Stimulated activated CD4-positive, alpha-beta T cell treated with anti-CD3 and anti-CD28 coated beads, Interleukin-4, amount 100 ng/mL, for 48 hours (primary cell): ENCODE results near the gene ERC2.

ENCODE experiments used
- DNase-seq, 2 donors: peaks; one replicate each; pipeline ENCODE4 v3.0.0-alpha.2; 2020; ENCODE audit warnings: low read depth in 2 of 2

The ERC2 gene

GRCh38 chr3:55746808-55747413 lies 721.4 kb downstream of the ERC2 start:
- no peak for DNase-seq

GRCh38 chr3:55742832-55743136 lies 725.5 kb downstream of the ERC2 start:
- no peak for DNase-seq

DNA sequence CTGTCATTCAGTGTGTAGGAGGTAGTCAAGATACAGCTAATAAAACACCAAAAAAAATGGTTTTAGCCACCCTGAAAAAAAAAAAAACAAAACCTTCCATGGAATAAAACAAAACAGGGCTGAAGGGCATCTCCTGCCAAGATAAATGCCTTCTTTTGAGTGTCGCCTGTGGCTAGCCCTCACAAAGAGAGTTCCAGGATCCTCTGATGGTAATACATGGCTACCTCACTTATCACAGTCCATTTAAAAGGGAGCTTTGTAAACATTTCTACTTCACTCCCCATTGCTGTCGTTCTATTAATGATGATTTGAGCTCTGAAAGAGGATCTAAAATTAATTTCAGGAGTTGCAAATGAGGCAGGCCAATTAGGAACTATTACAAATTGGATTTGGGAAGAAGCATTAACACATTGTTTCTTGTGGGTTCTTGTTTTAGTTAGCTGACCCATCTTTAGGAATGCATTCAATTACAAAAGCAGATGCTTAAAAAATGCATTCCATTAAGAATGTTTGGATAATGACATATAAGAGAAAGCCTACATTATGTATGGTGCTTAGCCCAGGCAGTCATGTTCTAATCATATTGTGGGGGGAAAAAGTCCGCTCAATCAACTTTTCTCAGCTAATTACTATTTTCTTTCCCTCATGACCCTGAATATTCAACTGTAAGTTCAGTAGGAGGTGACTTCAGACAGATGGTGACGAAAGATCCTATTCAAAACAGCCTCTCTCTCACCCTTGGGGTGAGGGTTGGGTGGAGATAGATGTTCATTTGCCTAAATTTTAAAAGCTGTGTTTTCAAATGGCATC lies 726.0 kb downstream of the ERC2 start:
- DNase-seq: no peak

DNA sequence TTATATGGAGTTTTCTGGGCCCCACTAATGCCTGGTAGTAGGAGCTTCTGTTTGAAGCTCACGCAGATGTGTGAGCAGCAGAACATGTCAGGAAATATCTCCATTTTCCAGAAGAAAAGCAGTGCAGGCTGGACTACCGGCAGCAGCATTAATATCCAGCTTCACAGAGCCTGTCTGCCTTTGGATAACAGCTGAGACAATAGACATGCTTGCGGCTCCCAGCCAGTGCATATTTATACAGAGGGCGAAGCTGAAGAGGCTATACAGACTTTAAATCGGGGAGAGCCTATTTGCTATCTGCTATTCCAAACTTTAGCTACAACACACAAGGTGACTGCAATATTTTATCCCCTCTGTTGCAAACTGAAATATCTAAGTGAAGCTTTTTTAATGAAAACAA lies 731.1 kb downstream of the ERC2 start:
- no peak for DNase-seq

DNA sequence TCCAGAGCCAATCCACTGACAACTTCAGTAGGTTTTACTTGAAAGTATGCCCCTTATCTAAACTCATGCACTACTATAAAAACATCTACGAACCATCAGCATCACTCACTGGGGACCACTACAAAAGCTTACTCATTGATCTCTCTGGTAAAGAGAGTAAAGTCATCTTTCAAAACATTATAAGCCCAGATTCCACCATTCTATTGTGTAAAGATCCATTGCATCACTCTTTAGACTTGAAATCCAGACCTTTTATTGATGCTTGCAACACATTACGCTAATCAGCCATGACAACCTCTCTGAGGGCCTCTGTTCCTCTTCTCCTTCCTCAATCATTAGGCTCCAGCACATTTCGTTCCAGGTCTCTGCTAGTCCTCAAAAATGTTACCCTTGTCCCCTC lies 732.3 kb downstream of the ERC2 start:
- DNase-seq: no peak

DNA sequence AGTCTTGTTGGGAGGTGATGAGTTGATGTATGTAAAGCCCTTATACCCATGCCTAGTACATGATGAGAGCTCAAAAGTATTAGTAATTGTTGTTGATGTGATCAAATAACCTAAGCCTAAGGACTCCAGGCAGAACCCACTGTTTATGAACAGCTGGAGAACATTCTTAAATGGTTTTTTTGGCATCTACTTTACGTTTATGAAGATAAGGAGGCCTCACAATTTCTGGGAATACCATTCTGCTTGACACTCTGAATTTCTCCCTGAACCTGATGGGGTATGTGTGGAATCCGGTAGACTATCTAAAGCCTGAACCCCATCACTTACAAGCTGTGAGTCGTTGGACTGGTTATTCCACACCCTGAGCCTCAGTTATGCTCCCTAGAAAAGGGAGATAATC lies 736.5 kb downstream of the ERC2 start:
- DNase-seq: no peak

DNA sequence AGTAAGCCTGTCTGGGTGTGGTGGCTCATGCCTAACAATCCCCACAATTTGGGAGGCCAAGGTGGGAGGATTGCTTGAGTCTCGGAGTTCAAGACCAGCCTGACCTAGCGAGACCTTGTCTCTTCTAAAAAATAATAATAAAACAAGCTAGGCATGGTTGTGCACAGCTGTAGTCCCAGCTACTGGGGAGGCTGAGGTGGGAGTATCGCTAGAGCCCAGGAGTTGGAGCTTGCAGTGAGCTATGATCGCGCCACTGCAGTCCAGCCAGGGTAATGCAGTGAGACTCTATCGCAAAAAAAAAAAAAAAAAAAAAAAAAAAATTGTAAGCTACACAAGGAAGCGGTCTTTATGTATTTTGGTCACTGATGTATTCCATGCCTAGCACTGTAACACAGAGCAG lies 738.7 kb downstream of the ERC2 start:
- no peak for DNase-seq

DNA sequence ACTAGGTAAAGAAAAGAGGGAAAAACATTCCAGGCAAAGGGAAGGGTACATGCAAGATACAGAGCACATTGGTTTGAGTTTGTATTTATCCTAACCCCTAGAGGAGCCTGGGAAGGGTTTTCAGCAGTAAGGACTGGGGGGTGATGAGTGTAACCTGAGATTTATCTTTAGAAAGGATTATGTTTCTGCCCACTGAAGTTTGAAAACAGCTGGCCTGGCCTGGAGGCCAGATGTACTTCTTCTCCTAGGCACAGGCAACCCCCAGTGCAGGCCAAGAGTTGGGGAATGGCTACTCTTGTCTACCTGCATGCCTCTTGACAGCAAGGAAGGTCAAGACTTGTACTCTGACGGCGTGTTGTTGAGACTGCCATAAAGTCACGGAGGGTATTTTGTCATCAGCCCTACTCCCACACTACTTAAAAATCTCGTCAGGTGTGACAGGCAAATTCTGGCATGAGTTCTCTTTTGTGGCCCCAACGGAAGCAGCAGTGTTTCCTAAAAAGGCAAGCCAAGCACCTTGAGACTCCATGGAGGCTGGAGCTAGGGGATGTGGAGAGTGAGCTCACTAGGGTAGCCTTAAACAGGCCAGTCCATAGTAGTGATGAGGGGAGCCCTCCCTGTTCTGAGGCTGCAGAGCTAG lies 739.7 kb downstream of the ERC2 start:
- no peak for DNase-seq

DNA sequence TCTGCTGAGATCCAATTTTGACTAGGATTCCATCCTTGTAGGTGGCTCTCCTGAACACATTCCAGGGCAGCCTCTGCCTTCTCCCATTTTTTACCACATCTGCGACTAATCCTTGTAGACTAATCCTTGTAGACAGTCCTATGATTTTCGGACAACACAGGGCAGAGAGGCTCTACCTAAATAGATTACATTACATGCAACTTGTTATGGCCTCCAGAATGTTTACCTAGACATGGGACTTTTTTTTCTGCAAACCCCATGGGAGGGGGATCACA lies 741.8 kb downstream of the ERC2 start:
- no peak for DNase-seq

DNA sequence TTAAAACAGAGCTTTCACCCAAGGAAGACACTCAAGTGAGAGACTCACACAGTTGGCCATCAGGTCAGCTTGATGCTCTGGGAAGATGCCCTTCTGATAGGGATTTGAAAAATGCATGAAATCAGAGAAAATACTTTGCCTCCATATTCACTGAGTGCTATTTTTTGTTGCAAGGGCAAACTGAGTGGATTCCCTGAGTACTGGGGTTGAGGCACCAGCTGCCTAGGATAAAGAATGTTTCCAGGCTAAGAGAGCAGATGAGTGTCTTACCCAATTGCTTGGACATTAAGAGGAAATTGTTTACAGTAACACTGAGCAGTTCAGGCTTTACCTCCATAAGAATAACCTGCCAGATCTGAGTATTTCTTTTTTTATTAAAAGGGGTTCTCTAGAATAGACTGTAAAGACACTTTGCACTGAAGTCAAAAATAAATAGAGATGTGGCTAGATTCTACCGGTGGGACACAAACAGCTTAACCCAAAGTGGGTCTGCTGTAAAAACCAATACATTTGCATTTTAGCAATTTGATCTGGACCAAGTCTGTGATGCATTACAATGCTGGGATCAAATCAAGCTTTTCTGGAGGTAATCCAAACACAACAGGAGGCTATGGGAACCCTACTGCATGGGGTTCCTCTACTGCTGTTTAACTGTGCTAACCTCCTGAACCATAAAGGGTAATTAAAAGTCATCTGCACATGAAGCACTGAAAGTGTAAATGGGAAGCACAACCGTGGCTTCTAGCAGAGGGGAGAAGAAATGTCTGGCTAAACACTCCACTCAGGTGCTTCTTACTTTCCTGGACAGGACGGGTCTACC lies 742.4 kb downstream of the ERC2 start:
- DNase-seq: no peak

DNA sequence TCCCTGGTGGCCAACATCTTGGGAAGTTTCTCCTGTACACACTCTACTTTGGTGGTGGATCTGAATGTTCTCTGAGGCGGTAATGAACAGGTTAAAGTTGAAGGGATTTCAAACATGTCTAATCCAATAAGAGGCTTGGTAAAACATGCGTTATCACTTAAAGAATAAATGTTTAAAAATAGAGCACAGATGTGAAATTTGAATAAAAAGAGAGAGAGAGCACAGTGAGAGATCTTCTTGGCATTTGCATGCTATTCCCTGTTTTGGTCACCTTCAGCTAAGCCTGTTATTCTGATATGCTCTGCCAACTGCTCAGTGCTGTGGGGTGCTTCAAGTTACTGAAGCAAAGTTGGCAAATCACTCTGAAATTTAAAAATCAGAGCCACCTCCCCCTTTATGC lies 743.4 kb downstream of the ERC2 start:
- DNase-seq: no peak

DNA sequence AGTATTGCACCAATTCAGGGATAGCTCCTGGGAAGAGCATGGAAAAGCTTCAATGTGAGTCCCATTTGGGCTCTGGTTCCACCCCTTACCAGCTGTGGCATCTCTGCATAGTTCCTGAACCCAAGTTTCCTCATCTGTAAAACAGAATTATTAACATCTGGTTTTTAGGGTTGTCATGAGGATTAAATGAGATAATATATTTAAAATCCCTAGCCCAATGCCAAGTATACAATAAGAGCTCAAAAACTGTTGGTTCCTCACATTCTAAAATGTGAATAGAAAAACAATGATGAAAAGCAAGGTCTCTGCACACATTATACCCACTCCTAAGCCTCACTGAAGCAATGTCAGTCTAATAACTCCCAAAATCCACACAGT lies 743.9 kb downstream of the ERC2 start:
- DNase-seq: no peak

GRCh38 chr3:55723653-55724406 lies 744.4 kb downstream of the ERC2 start:
- DNase-seq: no peak

GRCh38 chr3:55721716-55722484 lies 746.4 kb downstream of the ERC2 start:
- no peak for DNase-seq

- DNase-seq: no peak
Observed at GRCh38 chr3:55720614-55721013, 747.7 kb downstream of the ERC2 start.

- DNase-seq: no peak
Observed at GRCh38 chr3:55719508-55719907, 748.8 kb downstream of the ERC2 start.

DNA sequence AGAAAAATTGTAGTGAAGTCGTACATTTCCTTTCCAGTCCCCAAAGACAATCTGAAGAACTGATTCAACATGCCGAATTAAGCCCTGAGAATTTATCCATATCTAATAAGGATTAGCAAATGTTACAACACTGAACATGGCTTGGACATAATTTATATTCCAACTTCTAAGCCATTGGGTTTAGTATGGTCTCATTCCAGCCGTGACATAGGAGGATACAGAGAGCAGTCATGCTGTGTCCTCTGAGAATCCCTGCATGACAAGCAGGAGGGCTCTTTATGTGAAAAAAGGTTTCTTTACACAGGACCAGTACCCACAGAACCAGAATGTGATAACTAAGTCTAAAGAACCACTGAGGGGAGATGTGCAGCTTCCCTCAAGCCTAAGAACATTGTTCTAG lies 749.3 kb downstream of the ERC2 start:
- no peak for DNase-seq

DNA sequence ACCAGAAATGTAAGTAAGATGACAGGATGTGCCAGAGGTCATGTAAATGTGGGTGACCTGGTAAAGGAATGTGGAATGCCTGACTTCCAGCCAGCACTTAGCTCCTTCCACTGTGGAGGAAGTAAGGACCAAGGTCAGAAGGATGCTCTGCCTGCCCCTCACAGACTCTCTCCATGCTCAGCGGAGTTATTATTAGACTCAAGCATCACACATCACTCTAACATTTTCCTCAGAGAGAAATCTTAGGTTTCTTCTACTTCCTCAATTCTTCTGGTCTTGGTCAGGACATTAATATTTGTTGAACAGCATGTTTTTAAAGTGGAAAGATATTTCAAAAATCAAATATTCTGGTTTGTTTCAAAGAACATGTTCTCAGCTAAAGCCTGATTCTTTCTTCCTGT lies 749.7 kb downstream of the ERC2 start:
- no peak for DNase-seq

GRCh38 chr3:55718074-55718473 lies 750.2 kb downstream of the ERC2 start:
- DNase-seq: no peak

GRCh38 chr3:55717481-55717880 lies 750.8 kb downstream of the ERC2 start:
- no peak for DNase-seq

DNA sequence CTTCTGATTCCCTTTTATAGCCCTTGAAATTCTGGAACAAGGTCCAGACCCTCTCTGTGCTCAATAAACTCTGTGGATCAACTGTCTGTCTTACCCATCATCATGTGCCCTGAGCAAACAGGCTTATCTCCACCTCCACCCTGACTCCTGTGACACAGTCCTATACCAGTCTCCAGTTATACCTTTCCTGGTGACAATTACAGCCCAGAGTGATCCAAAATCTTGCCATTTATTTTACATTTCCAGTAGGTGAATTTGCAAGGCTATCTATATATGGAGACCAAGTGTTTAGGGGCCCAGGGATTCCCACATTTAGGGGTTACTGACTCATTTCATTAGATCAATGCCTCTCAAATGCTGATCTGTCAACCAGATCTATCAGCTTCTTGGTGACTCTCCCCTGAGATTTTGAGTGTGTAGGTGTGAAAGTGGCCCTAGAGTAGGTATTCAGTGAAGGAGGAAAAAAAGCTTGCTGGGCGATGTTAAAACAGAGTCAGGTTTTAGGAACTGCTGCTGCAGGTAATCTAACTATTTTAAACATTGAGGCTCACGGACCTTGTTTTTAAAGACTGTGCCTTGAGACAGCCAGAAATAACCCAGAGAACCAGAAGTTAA lies 751.5 kb downstream of the ERC2 start:
- no peak for DNase-seq
